Breast epithelium (tissue), 3 donors: ENCODE data around the gene TENM4.
"Not testable (repeated sequence)": the region's sequence is repeated elsewhere in the genome, so short reads cannot be mapped to it uniquely, and the experiment has no call there.

ENCODE experiments used
- POLR2A ChIP-seq: fragments of 450-650 bp; IDR thresholded peaks from one replicate; pipeline ENCODE4 v1.6.1; 2016; ENCODE audit warnings: antibody characterized with exemption, mild to moderate bottlenecking, moderate library complexity
- POLR2AphosphoS5 ChIP-seq, 3 donors: sonication (generic); formaldehyde crosslinking; IDR thresholded peaks; one replicate each; pipeline ENCODE4 v1.6.1; 2017; ENCODE audit warnings: antibody characterized with exemption in 3 of 3
- TF ChIP-seq, protein P1 (sequence below), 3 donors: fragments of 450-650 bp; IDR thresholded peaks; one replicate each; pipeline ENCODE4 v1.5.1; 2016 to 2017; ENCODE audit warnings: antibody characterized with exemption in 3 of 3, mild to moderate bottlenecking in 3 of 3, moderate library complexity in 3 of 3

DNA sequence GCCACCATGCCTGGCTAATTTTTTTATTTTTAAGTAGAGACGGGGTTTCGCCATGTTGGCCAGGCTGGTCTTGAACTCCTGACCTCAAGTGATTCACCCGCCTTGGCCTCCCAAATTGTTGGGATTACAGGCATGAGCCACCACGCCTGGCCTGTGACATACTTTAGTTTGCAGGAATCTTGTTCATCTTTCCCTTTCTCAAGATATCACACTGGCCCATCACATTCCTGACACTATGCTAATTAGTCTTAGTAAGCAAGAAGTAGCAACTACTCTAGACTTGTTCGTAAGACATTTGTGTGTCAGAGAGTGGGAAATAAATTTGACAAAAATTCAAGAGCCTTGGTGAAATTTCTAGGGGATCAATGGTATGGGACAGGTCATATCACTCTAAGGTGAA lies 831.5 kb downstream of the TENM4 start:
- TF ChIP-seq, protein P1, sequence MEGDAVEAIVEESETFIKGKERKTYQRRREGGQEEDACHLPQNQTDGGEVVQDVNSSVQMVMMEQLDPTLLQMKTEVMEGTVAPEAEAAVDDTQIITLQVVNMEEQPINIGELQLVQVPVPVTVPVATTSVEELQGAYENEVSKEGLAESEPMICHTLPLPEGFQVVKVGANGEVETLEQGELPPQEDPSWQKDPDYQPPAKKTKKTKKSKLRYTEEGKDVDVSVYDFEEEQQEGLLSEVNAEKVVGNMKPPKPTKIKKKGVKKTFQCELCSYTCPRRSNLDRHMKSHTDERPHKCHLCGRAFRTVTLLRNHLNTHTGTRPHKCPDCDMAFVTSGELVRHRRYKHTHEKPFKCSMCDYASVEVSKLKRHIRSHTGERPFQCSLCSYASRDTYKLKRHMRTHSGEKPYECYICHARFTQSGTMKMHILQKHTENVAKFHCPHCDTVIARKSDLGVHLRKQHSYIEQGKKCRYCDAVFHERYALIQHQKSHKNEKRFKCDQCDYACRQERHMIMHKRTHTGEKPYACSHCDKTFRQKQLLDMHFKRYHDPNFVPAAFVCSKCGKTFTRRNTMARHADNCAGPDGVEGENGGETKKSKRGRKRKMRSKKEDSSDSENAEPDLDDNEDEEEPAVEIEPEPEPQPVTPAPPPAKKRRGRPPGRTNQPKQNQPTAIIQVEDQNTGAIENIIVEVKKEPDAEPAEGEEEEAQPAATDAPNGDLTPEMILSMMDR (IDR thresholded peaks at IDR 0.05) = not testable (repeated sequence)
- not testable (repeated sequence) for TF ChIP-seq POLR2AphosphoS5 (IDR thresholded peaks at IDR 0.05); POLR2A
